ENCODE measurements around the gene ARID3B.

ARID3B gene

DNA sequence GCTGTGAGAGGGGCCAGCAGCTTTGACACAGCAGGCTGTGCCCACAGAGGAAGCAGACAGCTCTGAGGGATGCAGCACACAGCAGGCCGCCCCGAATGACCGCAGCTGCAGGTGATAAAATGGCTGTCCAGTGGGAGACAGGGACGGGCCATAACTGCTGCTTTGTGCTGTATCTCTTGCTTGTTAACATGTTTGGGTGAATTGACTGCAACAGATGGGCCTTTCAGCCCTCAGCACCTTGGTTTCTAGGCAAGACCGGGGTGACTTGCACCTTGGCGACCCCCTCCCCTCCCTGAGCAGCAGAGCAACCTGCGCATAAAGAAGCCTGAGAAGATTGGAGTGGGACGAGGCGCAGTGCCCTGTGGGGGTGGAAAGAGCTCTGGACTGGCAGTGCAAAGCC is 38.0 kb downstream of the ARID3B start:
- Histone ChIP-seq H3K9me3 (replicated peaks in 1 of 2; ENCODE audit: control insufficient read depth in 2 of 2, insufficient read depth in 1 of 2, low read depth in 1 of 2, low read length in 2 of 2) (no peaks in the 10 kb centered on the region), H2AFZ (ENCODE audit: low read length) (no peak overlapping the region), H3K27me3 (ENCODE audit: control insufficient read depth in 3 of 3, insufficient read depth in 3 of 3, low read depth in 1 of 3, low read length in 3 of 3) (no peaks in the 10 kb centered on the region), H4K8ac (ENCODE audit: low read depth, low read length) (no peak overlapping the region), H2BK120ac (ENCODE audit: low read depth, low read length) (no peak overlapping the region), H3K9ac (ENCODE audit: low read depth, low read length, poor library complexity) (no peak overlapping the region), H3K79me1 (ENCODE audit: low read depth, low read length) (peaks cover 8% of the 10 kb centered on the region), H3K23ac (ENCODE audit: low read depth, low read length, poor library complexity) (no peak overlapping the region), H3K14ac (ENCODE audit: low read length) (no peak overlapping the region), H3K4ac (ENCODE audit: low read length) (no peak overlapping the region), H3K4me3 (ENCODE audit: low read length in 2 of 2) (peak overlapping the region in 1 of 2 donors; percentile 57), H4K91ac (ENCODE audit: low read depth, low read length, poor library complexity) (no peak overlapping the region), H3K4me2 (ENCODE audit: insufficient read depth, low read length, poor library complexity, severe bottlenecking) (no peak overlapping the region), H2AK5ac (ENCODE audit: low read depth, low read length) (no peak overlapping the region), H3K36me3 (replicated peaks in 1 of 2; ENCODE audit: control insufficient read depth in 2 of 2, insufficient read depth in 2 of 2, low read length in 2 of 2) (peaks cover 31 to 97% of the 10 kb centered on the region in 2 donors), H2BK5ac (ENCODE audit: low read length) (no peak overlapping the region), H2BK12ac (ENCODE audit: low read length) (no peak overlapping the region), H2BK15ac (ENCODE audit: low read length) (no peak overlapping the region), H3K27ac (replicated peaks; ENCODE audit: low read length) (no peak overlapping the region), H3K4me1 (ENCODE audit: control insufficient read depth in 2 of 2, insufficient read depth in 1 of 2, low read depth in 1 of 2, low read length in 2 of 2) (peaks cover 0 to 2% of the 10 kb centered on the region in 2 donors), H3K18ac (ENCODE audit: low read length) (no peak overlapping the region)
- no CpG with 5 or more reads among the region's 9 CpGs for WGBS, 2 donors (ENCODE audit: extremely low coverage in 2 of 2, insufficient read length in 2 of 2, insufficient replicate concordance in 1 of 2)
- no peak for DNase-seq (ENCODE audit: low spot score)

DNA sequence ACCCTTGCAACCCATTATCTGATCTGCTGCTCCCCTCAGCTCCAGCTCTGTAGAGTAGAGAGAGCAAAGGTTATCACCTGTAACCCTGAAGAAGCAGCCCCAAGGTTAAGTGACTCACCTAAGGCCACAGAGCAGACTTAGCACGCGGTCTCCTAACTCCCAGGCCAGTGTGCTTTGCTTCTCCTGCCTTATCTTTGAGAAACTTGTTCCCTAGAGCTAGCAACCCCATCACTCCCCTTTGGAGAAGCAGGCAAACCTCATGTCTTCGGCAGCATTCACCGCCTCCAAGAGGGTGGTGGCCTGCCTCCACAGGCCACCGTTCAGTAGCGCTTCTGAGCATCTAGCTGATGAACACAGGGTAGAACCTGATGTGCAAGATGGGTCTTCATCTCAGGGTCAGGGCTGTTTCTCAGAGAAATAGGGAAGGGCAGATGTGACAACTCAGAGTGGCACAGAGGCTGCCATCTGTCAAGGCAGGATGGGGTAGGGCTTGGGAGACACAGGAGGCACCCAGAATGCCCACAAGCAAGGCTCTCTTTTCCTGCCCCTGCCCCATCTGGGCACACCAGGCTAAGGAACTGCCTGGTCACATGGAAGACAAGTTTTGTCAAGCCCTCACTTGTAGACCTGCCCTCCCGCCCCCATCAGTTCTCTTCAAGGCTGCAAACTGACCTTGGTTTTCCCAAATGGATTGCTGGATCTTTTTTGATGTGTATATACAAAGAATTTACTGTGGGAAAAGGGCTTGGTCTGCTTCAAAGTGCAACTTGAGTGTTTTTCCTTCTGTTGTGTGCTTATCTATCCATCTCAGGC is 39.7 kb downstream of the ARID3B start:
- Histone ChIP-seq H3K36me3 (replicated peaks in 1 of 2; ENCODE audit: control insufficient read depth in 2 of 2, insufficient read depth in 2 of 2, low read length in 2 of 2) (peaks cover 22 to 97% of the 10 kb centered on the region in 2 donors), H3K18ac (ENCODE audit: low read length) (no peak overlapping the region)
- no CpG with 5 or more reads among the region's 7 CpGs for WGBS, 2 donors (ENCODE audit: extremely low coverage in 2 of 2, insufficient read length in 2 of 2, insufficient replicate concordance in 1 of 2)

DNA sequence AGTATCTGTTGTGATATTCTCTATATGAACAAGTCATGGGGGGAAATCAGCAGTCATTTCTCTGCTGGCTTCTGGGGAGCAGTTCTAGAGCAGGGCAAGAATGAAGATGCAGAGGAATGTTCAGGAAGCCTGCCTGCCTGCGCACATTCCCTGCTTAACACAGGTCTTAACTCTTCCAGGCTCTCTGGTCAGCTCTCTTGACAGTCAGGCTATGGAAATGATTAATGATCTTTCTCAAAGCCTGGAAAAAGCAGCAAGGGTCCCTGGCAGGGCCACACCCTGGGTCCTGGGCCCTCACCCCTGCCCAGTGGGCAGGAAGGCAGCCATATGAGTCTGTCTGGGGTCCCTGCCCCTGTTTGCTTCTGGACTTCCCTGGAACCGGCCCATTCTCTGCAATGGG is 43.2 kb downstream of the ARID3B start:
- Histone ChIP-seq H3K79me1 (ENCODE audit: low read depth, low read length) (peaks cover 4% of the 10 kb centered on the region), H3K9me3 (replicated peaks in 1 of 2; ENCODE audit: control insufficient read depth in 2 of 2, insufficient read depth in 1 of 2, low read depth in 1 of 2, low read length in 2 of 2) (no peaks in the 10 kb centered on the region), H2BK12ac (ENCODE audit: low read length) (no peak overlapping the region), H3K4ac (ENCODE audit: low read length) (no peak overlapping the region), H3K23ac (ENCODE audit: low read depth, low read length, poor library complexity) (no peak overlapping the region), H2BK5ac (ENCODE audit: low read length) (no peak overlapping the region), H3K4me1 (ENCODE audit: control insufficient read depth in 2 of 2, insufficient read depth in 1 of 2, low read depth in 1 of 2, low read length in 2 of 2) (peaks cover 5 to 26% of the 10 kb centered on the region in 2 donors), H3K14ac (ENCODE audit: low read length) (no peak overlapping the region), H3K4me2 (ENCODE audit: insufficient read depth, low read length, poor library complexity, severe bottlenecking) (no peak overlapping the region), H3K27me3 (ENCODE audit: control insufficient read depth in 3 of 3, insufficient read depth in 3 of 3, low read depth in 1 of 3, low read length in 3 of 3) (no peaks in the 10 kb centered on the region), H3K4me3 (ENCODE audit: low read length in 2 of 2) (no peak overlapping the region), H3K27ac (replicated peaks; ENCODE audit: low read length) (no peak overlapping the region), H2AFZ (ENCODE audit: low read length) (no peak overlapping the region), H3K18ac (ENCODE audit: low read length) (peak overlapping the region; percentile 59), H2AK5ac (ENCODE audit: low read depth, low read length) (no peak overlapping the region), H4K91ac (ENCODE audit: low read depth, low read length, poor library complexity) (no peak overlapping the region), H3K9ac (ENCODE audit: low read depth, low read length, poor library complexity) (no peak overlapping the region), H2BK15ac (ENCODE audit: low read length) (no peak overlapping the region), H2BK120ac (ENCODE audit: low read depth, low read length) (no peak overlapping the region), H3K36me3 (replicated peaks in 1 of 2; ENCODE audit: control insufficient read depth in 2 of 2, insufficient read depth in 2 of 2, low read length in 2 of 2) (peaks cover 18 to 94% of the 10 kb centered on the region in 2 donors), H4K8ac (ENCODE audit: low read depth, low read length) (no peak overlapping the region)
- no peak for DNase-seq (ENCODE audit: low spot score)
- WGBS, 2 donors (ENCODE audit: extremely low coverage in 2 of 2, insufficient read length in 2 of 2, insufficient replicate concordance in 1 of 2) = no CpG with 5 or more reads among the region's 2 CpGs

More for the DNA sequence above, 39.7 kb downstream of the ARID3B start:
- Histone ChIP-seq H3K4me1 (ENCODE audit: control insufficient read depth in 2 of 2, insufficient read depth in 1 of 2, low read depth in 1 of 2, low read length in 2 of 2) (peaks cover 0 to 13% of the 10 kb centered on the region in 2 donors), H2BK120ac (ENCODE audit: low read depth, low read length) (no peak overlapping the region), H2BK5ac (ENCODE audit: low read length) (no peak overlapping the region), H3K14ac (ENCODE audit: low read length) (no peak overlapping the region), H3K9me3 (replicated peaks in 1 of 2; ENCODE audit: control insufficient read depth in 2 of 2, insufficient read depth in 1 of 2, low read depth in 1 of 2, low read length in 2 of 2) (no peaks in the 10 kb centered on the region), H4K8ac (ENCODE audit: low read depth, low read length) (no peak overlapping the region), H3K4me2 (ENCODE audit: insufficient read depth, low read length, poor library complexity, severe bottlenecking) (no peak overlapping the region), H3K23ac (ENCODE audit: low read depth, low read length, poor library complexity) (no peak overlapping the region), H2AFZ (ENCODE audit: low read length) (no peak overlapping the region), H2BK15ac (ENCODE audit: low read length) (no peak overlapping the region), H3K4me3 (ENCODE audit: low read length in 2 of 2) (no peak overlapping the region), H2BK12ac (ENCODE audit: low read length) (no peak overlapping the region), H3K27me3 (ENCODE audit: control insufficient read depth in 3 of 3, insufficient read depth in 3 of 3, low read depth in 1 of 3, low read length in 3 of 3) (no peaks in the 10 kb centered on the region), H3K4ac (ENCODE audit: low read length) (no peak overlapping the region), H2AK5ac (ENCODE audit: low read depth, low read length) (no peak overlapping the region), H3K9ac (ENCODE audit: low read depth, low read length, poor library complexity) (no peak overlapping the region), H4K91ac (ENCODE audit: low read depth, low read length, poor library complexity) (no peak overlapping the region), H3K79me1 (ENCODE audit: low read depth, low read length) (peaks cover 8% of the 10 kb centered on the region), H3K27ac (replicated peaks; ENCODE audit: low read length) (no peak overlapping the region)
- DNase-seq (ENCODE audit: low spot score) = no peak

DNA sequence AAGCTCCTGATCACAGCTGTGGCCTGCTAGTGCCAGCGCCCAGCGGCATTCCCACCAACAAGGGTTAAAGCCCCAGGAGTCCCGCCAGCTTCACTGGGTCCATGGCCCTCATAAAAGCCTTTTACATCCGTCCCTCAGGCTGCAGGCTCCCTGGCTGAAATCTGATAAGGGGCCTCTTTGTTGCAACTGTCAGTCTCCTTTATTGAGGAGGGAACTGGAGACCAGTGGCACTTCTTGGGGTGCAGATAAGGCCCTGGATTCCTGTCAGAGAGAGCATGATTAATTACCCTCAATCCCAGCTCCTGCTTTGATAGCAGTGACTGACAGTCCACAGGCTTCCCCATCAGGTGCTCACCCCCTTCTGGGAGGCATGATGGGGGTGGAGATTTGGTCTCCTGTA is 43.8 kb downstream of the ARID3B start:
- H3K4me1 ChIP-seq (ENCODE audit: control insufficient read depth in 2 of 2, insufficient read depth in 1 of 2, low read depth in 1 of 2, low read length in 2 of 2) = peaks cover 5 to 30% of the 10 kb centered on the region in 2 donors
- DNase-seq (ENCODE audit: low spot score) = no peak
- H3K14ac ChIP-seq (ENCODE audit: low read length) = no peak overlapping the region
- H2BK12ac ChIP-seq (ENCODE audit: low read length) = no peak overlapping the region
- no peak overlapping the region for H2BK120ac ChIP-seq (ENCODE audit: low read depth, low read length)
- H3K4me2 ChIP-seq (ENCODE audit: insufficient read depth, low read length, poor library complexity, severe bottlenecking) = no peak overlapping the region
- H3K23ac ChIP-seq (ENCODE audit: low read depth, low read length, poor library complexity) = no peak overlapping the region
- peaks cover 4% of the 10 kb centered on the region for H3K79me1 ChIP-seq (ENCODE audit: low read depth, low read length)
- H3K27ac ChIP-seq (replicated peaks; ENCODE audit: low read length) = no peak overlapping the region
- no peak overlapping the region for H4K8ac ChIP-seq (ENCODE audit: low read depth, low read length)
- H2AK5ac ChIP-seq (ENCODE audit: low read depth, low read length) = no peak overlapping the region
- no CpG with 5 or more reads among the region's 4 CpGs for WGBS, 2 donors (ENCODE audit: extremely low coverage in 2 of 2, insufficient read length in 2 of 2, insufficient replicate concordance in 1 of 2)
- H3K27me3 ChIP-seq (ENCODE audit: control insufficient read depth in 3 of 3, insufficient read depth in 3 of 3, low read depth in 1 of 3, low read length in 3 of 3) = no peaks in the 10 kb centered on the region
- H4K91ac ChIP-seq (ENCODE audit: low read depth, low read length, poor library complexity) = no peak overlapping the region
- H2BK15ac ChIP-seq (ENCODE audit: low read length) = no peak overlapping the region
- no peak overlapping the region for H3K4me3 ChIP-seq (ENCODE audit: low read length in 2 of 2)
- H3K4ac ChIP-seq (ENCODE audit: low read length) = no peak overlapping the region
- H2AFZ ChIP-seq (ENCODE audit: low read length) = no peak overlapping the region
- no peak overlapping the region for H3K18ac ChIP-seq (ENCODE audit: low read length)
- no peak overlapping the region for H2BK5ac ChIP-seq (ENCODE audit: low read length)
- no peak overlapping the region for H3K9ac ChIP-seq (ENCODE audit: low read depth, low read length, poor library complexity)
- H3K36me3 ChIP-seq (replicated peaks in 1 of 2; ENCODE audit: control insufficient read depth in 2 of 2, insufficient read depth in 2 of 2, low read length in 2 of 2) = peaks cover 19 to 94% of the 10 kb centered on the region in 2 donors
- H3K9me3 ChIP-seq (replicated peaks in 1 of 2; ENCODE audit: control insufficient read depth in 2 of 2, insufficient read depth in 1 of 2, low read depth in 1 of 2, low read length in 2 of 2) = no peaks in the 10 kb centered on the region

All from neuronal stem cell (in vitro differentiated cells).